ENCODE measurements around the gene GALM. TPM values are rescaled to one million over a fixed set of nuclear protein-coding genes. Genes with fewer than 3 reads are reported as not detected.

Gene GALM
- total and polyA plus RNA-seq, 2 of the 13 experiments (the other 11 are each of a cell fraction or from before 2014, with no cell fraction given) = 65.5 to 90.0 TPM

GRCh38 chr2:38740851-38741731, 75.2 kb downstream of the GALM start (continued):
- no peak for TF ChIP-seq GABPA (IDR thresholded peaks at IDR 0.05; ENCODE audit: low read depth, low read length)
- 0 out of 2 replicates have a peak, but pooled peaks have one; percentile 29 for TF ChIP-seq GABPA (CRISPR knock-in tag; IDR thresholded peaks at IDR 0.05; ENCODE audit: low read depth)
- 0 out of 2 replicates have a peak, but pooled peaks have one; percentile 36 for TF ChIP-seq ZNF124 (CRISPR knock-in tag; IDR thresholded peaks at IDR 0.05)
- 0 out of 2 replicates have a peak, but pooled peaks have one; percentile 59 for TF ChIP-seq HOXA5 (CRISPR knock-in tag; IDR thresholded peaks at IDR 0.05)
- TF ChIP-seq KLF16 (CRISPR knock-in tag; IDR thresholded peaks at IDR 0.05) = peak in 1 of 2 experiments; percentile 19; a peak in 1 of 4 replicates
- peak; percentile 19; the same call in 1 of the 2 replicates for TF ChIP-seq MBD4 (IDR thresholded peaks at IDR 0.05; ENCODE audit: borderline replicate concordance, low read length)
- TF ChIP-seq ARID3A (IDR thresholded peaks at IDR 0.05; ENCODE audit: low read depth, low read length) = peak; percentile 58; the same call in 1 of the 2 replicates
- TF ChIP-seq POLR2AphosphoS2 (IDR thresholded peaks at IDR 0.05; ENCODE audit: low read depth, low read length) = 0 out of 2 replicates have a peak, but pooled peaks have one; percentile 19
- no peak for TF ChIP-seq RBAK (CRISPR knock-in tag; IDR thresholded peaks at IDR 0.05)
- 0 out of 2 replicates have a peak, but pooled peaks have one; percentile 28 for TF ChIP-seq ZNF441 (CRISPR knock-in tag; IDR thresholded peaks at IDR 0.05; ENCODE audit: borderline replicate concordance)
- TF ChIP-seq ELF3 (CRISPR knock-in tag; IDR thresholded peaks at IDR 0.05) = 0 out of 2 replicates have a peak, but pooled peaks have one; percentile 15
- peak; percentile 79 for TF ChIP-seq STAG1 (CRISPR knock-in tag; IDR thresholded peaks at IDR 0.05)
- peak; percentile 24 for TF ChIP-seq TEAD3 (CRISPR knock-in tag; optimal IDR thresholded peaks at IDR 0.05; ENCODE audit: borderline replicate concordance)
- TF ChIP-seq ZBTB33 (CRISPR knock-in tag; IDR thresholded peaks at IDR 0.05) = 0 out of 2 replicates have a peak, but pooled peaks have one; percentile 10
- TF ChIP-seq RAD21 (CRISPR knock-in tag; IDR thresholded peaks at IDR 0.05) = 0 out of 2 replicates have a peak, but pooled peaks have one; percentile 36
- peak; percentile 43; the same call in 1 of the 2 replicates for TF ChIP-seq YEATS4 (CRISPR knock-in tag; IDR thresholded peaks at IDR 0.05; ENCODE audit: borderline replicate concordance)
- TF ChIP-seq KDM5A (IDR thresholded peaks at IDR 0.05; ENCODE audit: borderline replicate concordance, low read length) = peak; percentile 67; the same call in 1 of the 2 replicates
- 0 out of 2 replicates have a peak, but pooled peaks have one; percentile 54 for TF ChIP-seq MIXL1 (CRISPR knock-in tag; IDR thresholded peaks at IDR 0.05)
- 0 out of 2 replicates have a peak, but pooled peaks have one; percentile 60 for TF ChIP-seq FLYWCH1 (CRISPR knock-in tag; IDR thresholded peaks at IDR 0.05)
- peak; percentile 27; the same call in 1 of the 2 replicates for TF ChIP-seq SAP130 (CRISPR knock-in tag; IDR thresholded peaks at IDR 0.05; ENCODE audit: low read depth)
- 0 out of 2 replicates have a peak, but pooled peaks have one; percentile 9 for TF ChIP-seq GLI4 (CRISPR knock-in tag; IDR thresholded peaks at IDR 0.05; ENCODE audit: borderline replicate concordance)
- 0 out of 2 replicates have a peak, but pooled peaks have one; percentile 23 for TF ChIP-seq PHF21A (CRISPR knock-in tag; IDR thresholded peaks at IDR 0.05)
- 0 out of 2 replicates have a peak, but pooled peaks have one; percentile 15 for TF ChIP-seq POGZ (CRISPR knock-in tag; IDR thresholded peaks at IDR 0.05)
- TF ChIP-seq GATAD2A (CRISPR knock-in tag; IDR thresholded peaks at IDR 0.05) = 0 out of 2 replicates have a peak, but pooled peaks have one; percentile 25
- no peak for TF ChIP-seq ZNF879 (CRISPR knock-in tag; IDR thresholded peaks at IDR 0.05)
- TF ChIP-seq ZNF572 (CRISPR knock-in tag; IDR thresholded peaks at IDR 0.05) = no peak

All from HepG2 (cell line).